Superior temporal gyrus (tissue), 1 donor: ENCODE data around the gene MACROD2.

ENCODE experiments used
- DNase-seq: peaks from one replicate; pipeline ENCODE4 v3.0.0-alpha.2; 2016; ENCODE audit errors: extremely low spot score

MACROD2 gene

GRCh38 chr20:15047601-15048000 lies 1052.3 kb downstream of the MACROD2 start:
- no peak for DNase-seq

- DNase-seq = no peak
Observed at GRCh38 chr20:15056246-15056645, 1060.9 kb downstream of the MACROD2 start.

- no peak for DNase-seq
Observed at GRCh38 chr20:15058841-15059240, 1063.5 kb downstream of the MACROD2 start.

- DNase-seq = no peak
Observed at GRCh38 chr20:15059438-15059837, 1064.1 kb downstream of the MACROD2 start.

GRCh38 chr20:15060265-15061060 lies 1065.1 kb downstream of the MACROD2 start:
- no peak for DNase-seq

- no peak for DNase-seq
Observed at GRCh38 chr20:15061061-15061430, 1065.7 kb downstream of the MACROD2 start.

GRCh38 chr20:15061955-15062354 lies 1066.6 kb downstream of the MACROD2 start:
- no peak for DNase-seq

- DNase-seq = no peak
Observed at GRCh38 chr20:15063081-15063480, 1067.8 kb downstream of the MACROD2 start.

GRCh38 chr20:15064741-15065140 lies 1069.4 kb downstream of the MACROD2 start:
- no peak for DNase-seq

GRCh38 chr20:15065794-15066193 lies 1070.5 kb downstream of the MACROD2 start:
- no peak for DNase-seq

- no peak for DNase-seq
Observed at GRCh38 chr20:15068486-15068885, 1073.2 kb downstream of the MACROD2 start.

- DNase-seq = no peak
Observed at GRCh38 chr20:15069355-15069754, 1074.0 kb downstream of the MACROD2 start.

- no peak for DNase-seq
Observed at GRCh38 chr20:15071085-15071808, 1075.9 kb downstream of the MACROD2 start.

- DNase-seq = no peak
Observed at GRCh38 chr20:15072316-15072715, 1077.0 kb downstream of the MACROD2 start.

GRCh38 chr20:15075586-15075985 lies 1080.3 kb downstream of the MACROD2 start:
- DNase-seq = no peak

GRCh38 chr20:15076785-15077184 lies 1081.5 kb downstream of the MACROD2 start:
- DNase-seq = no peak

- no peak for DNase-seq
Observed at GRCh38 chr20:15077733-15078250, 1082.5 kb downstream of the MACROD2 start.

- no peak for DNase-seq
Observed at GRCh38 chr20:15079594-15080340, 1084.5 kb downstream of the MACROD2 start.

- DNase-seq = no peak
Observed at GRCh38 chr20:15081261-15081660, 1085.9 kb downstream of the MACROD2 start.

- DNase-seq = no peak
Observed at GRCh38 chr20:15091421-15092037, 1096.2 kb downstream of the MACROD2 start.

- no peak for DNase-seq
Observed at GRCh38 chr20:15098351-15098750, 1103.0 kb downstream of the MACROD2 start.

- DNase-seq = no peak
Observed at GRCh38 chr20:15099130-15099529, 1103.8 kb downstream of the MACROD2 start.
